GM12878 (cell line): ENCODE data around the gene TTC23L. TPM values are rescaled to one million over a fixed set of nuclear protein-coding genes. Genes with fewer than 3 reads are reported as not detected.

Experiments used
- CHD2 ChIP-seq: IDR thresholded peaks from 2 replicates; pipeline ENCODE4 v1.6.1; 2011; ENCODE audit warnings: low read depth, low read length, improper control_type of control experiment, borderline replicate concordance
- E2F8 ChIP-seq: fragments of 450-650 bp; IDR thresholded peaks from 2 replicates; pipeline ENCODE4 v1.6.1; 2018; ENCODE audit warnings: mild to moderate bottlenecking, low read depth, moderate library complexity; ENCODE audit not compliant: partially characterized antibody
- FOS ChIP-seq: IDR thresholded peaks from 3 replicates; pipeline ENCODE4 v1.6.1; 2011; ENCODE audit warnings: borderline replicate concordance; ENCODE audit not compliant: insufficient read length; ENCODE audit errors: extremely low read depth
- HSF1 ChIP-seq: fragments of 150-350 bp; IDR thresholded peaks from 2 replicates; pipeline ENCODE4 v1.6.1; 2014; ENCODE audit warnings: mild to moderate bottlenecking, low read depth, low read length
- NR2C1 ChIP-seq: fragments of 450-650 bp; IDR thresholded peaks from 2 replicates; pipeline ENCODE4 v1.6.1; 2017; ENCODE audit warnings: antibody characterized with exemption, mild to moderate bottlenecking, moderate library complexity
- PAX5 ChIP-seq: IDR thresholded peaks from 2 replicates; pipeline ENCODE4 v1.6.1; 2011; ENCODE audit warnings: low read depth, low read length, borderline replicate concordance
- RAD21 ChIP-seq: IDR thresholded peaks from 2 replicates; pipeline ENCODE4 v1.6.1; 2011; ENCODE audit warnings: mild to moderate bottlenecking, low read depth, low read length, moderate library complexity; ENCODE audit not compliant: insufficient read depth
- TARDBP ChIP-seq: IDR thresholded peaks from 2 replicates; pipeline ENCODE4 v1.6.1; 2016; ENCODE audit warnings: borderline replicate concordance
- ZBED1 ChIP-seq: IDR thresholded peaks from 2 replicates; pipeline ENCODE4 v1.6.1; 2016; ENCODE audit warnings: borderline replicate concordance
- polyA plus RNA-seq, 11 experiments: library from polyadenylated mRNA; depleted of rRNA in 4 of 11; unstranded in 6 of 11; stranded (reverse) in 5 of 11; fragments of >200 nt; fragmentation: Nextera tagmentation in 4 of 11; fragmentation: Illumina TruSeq in 1 of 11; extraction: Ambion mirVana in 4 of 11; extraction: Trizol in 1 of 11; gene quantifications; 1 replicate in 1 of 11; 2 replicates in 10 of 11; pipeline versions ENCODE4 v1.2.1 to v1.2.3, GENCODE V29; 2011 to 2016; ENCODE audit warnings: inconsistent platforms in 2 of 11, missing spikeins in 2 of 11, low read depth in 1 of 11
- total RNA-seq, 4 experiments: library from RNA; depleted of rRNA in 3 of 4; stranded (reverse); fragments of >200 nt in 3 of 4; fragmentation: Illumina TruSeq in 1 of 4; extraction: Trizol in 1 of 4; gene quantifications; 2 replicates each; pipeline versions ENCODE4 v1.2.1 to v1.2.3, GENCODE V29; 2013 to 2021
- TF ChIP-seq, protein P1 (sequence below): fragments of 450-650 bp; formaldehyde crosslinking; IDR thresholded peaks from 2 replicates; pipeline ENCODE4 v1.4.0; 2020; ENCODE audit warnings: mild to moderate bottlenecking, moderate library complexity
- TF ChIP-seq, protein P2 (sequence below): fragments of 450-650 bp; IDR thresholded peaks from 2 replicates; pipeline ENCODE4 v1.6.1; 2017; ENCODE audit warnings: borderline replicate concordance

TTC23L gene
- total and polyA plus RNA-seq, 10 of the 15 experiments (the other 5 are each of a cell fraction or from before 2014, with no cell fraction given): 0.09 to 0.34 TPM; not detected in 8

DNA sequence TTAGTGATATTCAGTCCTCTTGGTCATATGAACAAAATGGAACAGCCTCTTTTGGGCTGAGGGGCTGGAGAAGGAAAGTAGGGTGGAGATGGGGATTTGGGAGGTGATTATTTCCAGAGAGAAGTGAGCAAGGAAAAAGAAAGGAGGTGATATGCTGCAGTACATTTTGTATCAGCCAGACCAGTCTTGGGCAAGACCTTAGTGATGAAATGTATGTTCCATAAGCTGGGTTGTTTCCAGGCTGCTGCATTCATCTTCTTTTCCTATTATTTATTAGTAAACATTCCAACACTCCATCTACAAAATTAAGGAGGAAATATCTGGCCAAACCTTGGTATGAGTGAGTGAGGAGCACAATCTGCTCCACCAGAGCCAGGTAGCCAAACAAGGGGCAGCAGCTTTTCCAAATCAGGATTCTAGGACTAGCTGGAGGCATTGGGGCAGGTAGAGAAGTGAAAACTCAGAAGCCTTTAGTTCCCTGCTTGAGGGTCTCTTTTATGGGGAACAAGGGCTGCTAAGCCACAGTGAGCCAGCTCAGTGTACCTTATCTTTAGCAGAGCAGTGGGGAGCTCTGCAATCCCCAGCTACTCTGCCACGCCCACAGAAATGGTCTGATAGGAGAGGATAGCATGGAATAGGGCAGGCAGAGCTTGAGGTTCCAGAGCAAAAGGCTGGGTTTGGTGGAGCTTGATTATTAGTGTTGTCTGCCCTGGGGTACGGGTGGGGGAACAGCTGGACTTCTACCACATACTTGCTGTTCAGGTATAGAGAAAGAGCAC lies 56.9 kb downstream of the TTC23L start (continued):
- TF ChIP-seq, protein P1, sequence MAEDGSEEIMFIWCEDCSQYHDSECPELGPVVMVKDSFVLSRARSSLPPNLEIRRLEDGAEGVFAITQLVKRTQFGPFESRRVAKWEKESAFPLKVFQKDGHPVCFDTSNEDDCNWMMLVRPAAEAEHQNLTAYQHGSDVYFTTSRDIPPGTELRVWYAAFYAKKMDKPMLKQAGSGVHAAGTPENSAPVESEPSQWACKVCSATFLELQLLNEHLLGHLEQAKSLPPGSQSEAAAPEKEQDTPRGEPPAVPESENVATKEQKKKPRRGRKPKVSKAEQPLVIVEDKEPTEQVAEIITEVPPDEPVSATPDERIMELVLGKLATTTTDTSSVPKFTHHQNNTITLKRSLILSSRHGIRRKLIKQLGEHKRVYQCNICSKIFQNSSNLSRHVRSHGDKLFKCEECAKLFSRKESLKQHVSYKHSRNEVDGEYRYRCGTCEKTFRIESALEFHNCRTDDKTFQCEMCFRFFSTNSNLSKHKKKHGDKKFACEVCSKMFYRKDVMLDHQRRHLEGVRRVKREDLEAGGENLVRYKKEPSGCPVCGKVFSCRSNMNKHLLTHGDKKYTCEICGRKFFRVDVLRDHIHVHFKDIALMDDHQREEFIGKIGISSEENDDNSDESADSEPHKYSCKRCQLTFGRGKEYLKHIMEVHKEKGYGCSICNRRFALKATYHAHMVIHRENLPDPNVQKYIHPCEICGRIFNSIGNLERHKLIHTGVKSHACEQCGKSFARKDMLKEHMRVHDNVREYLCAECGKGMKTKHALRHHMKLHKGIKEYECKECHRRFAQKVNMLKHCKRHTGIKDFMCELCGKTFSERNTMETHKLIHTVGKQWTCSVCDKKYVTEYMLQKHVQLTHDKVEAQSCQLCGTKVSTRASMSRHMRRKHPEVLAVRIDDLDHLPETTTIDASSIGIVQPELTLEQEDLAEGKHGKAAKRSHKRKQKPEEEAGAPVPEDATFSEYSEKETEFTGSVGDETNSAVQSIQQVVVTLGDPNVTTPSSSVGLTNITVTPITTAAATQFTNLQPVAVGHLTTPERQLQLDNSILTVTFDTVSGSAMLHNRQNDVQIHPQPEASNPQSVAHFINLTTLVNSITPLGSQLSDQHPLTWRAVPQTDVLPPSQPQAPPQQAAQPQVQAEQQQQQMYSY (CRISPR knock-in tag): no peak
- TF ChIP-seq PAX5 (no peak), RAD21 (no peak), HSF1 (no peak), E2F8 (no peak), ZBED1 (no peak), NR2C1 (no peak), FOS (no peak), TARDBP (no peak), CHD2 (no peak)
- TF ChIP-seq, protein P2, sequence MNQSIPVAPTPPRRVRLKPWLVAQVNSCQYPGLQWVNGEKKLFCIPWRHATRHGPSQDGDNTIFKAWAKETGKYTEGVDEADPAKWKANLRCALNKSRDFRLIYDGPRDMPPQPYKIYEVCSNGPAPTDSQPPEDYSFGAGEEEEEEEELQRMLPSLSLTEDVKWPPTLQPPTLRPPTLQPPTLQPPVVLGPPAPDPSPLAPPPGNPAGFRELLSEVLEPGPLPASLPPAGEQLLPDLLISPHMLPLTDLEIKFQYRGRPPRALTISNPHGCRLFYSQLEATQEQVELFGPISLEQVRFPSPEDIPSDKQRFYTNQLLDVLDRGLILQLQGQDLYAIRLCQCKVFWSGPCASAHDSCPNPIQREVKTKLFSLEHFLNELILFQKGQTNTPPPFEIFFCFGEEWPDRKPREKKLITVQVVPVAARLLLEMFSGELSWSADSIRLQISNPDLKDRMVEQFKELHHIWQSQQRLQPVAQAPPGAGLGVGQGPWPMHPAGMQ: no peak
- TF ChIP-seq, all 136 proteins: peak for 0
